A549 (cell line): Measurements from ENCODE around the gene TMEM126A. TPM values are rescaled to one million over a fixed set of nuclear protein-coding genes. Genes with fewer than 3 reads are reported as not detected.

Experiments
- ATAC-seq, 2 experiments: fragments of 200-7000 bp in 1 of 2; fragments of >200 bp in 1 of 2; cut with Nextera tagmentation in 1 of 2; cut with Tn5 transposase in 1 of 2; 3 replicates each; pipeline versions ENCODE4 v1.8.0 to v1.9.1; 2018 to 2020; ENCODE audit warnings: mild to moderate bottlenecking in 1 of 2, moderate library complexity in 1 of 2
- CTCF ChIA-PET: fragments of 300-600 bp; sonication (Branson Sonifier 250); formaldehyde crosslinking; extraction: SDS; loops from one replicate; lab custom pipeline; 2021; ENCODE audit warnings: antibody characterized with exemption, inconsistent platforms; lab: Yijun Ruan, JAX
- POLR2A ChIA-PET: fragments of 350-600 bp; formaldehyde crosslinking; extraction: SDS; loops from one replicate; lab custom pipeline; 2021; ENCODE audit warnings: antibody characterized with exemption, inconsistent platforms; lab: Yijun Ruan, JAX
- DNase-seq, 2 experiments: peaks; one replicate each; pipeline versions ENCODE4 v3.0.0 to v3.0.0-alpha.2; 2011 to 2016; ENCODE audit warnings: low read depth in 1 of 2, low spot score in 1 of 2
- FAIRE-seq: peaks from 2 replicates; lab custom pipeline; 2011; peaks lifted over from hg19 to GRCh38; lab: Jason Lieb, UNC
- H3K27ac ChIP-seq, 2 experiments: fragments of >200 bp; sonication (Bioruptor Twin); formaldehyde crosslinking; 3 replicates each; pipeline ENCODE4 v1.5.1; 2016 to 2017
- H3K4me1 ChIP-seq: fragments of >200 bp; sonication (Bioruptor Twin); formaldehyde crosslinking; 3 replicates; pipeline ENCODE4 v1.6.1; 2016
- H3K4me2 ChIP-seq: fragments of >200 bp; sonication (Bioruptor Twin); formaldehyde crosslinking; 3 replicates; pipeline ENCODE4 v1.6.1; 2016
- H3K4me3 ChIP-seq: fragments of >200 bp; sonication (Bioruptor Twin); formaldehyde crosslinking; 3 replicates; pipeline ENCODE4 v1.5.1; 2016
- H3K9me3 ChIP-seq: fragments of >200 bp; sonication (Bioruptor Twin); formaldehyde crosslinking; 3 replicates; pipeline ENCODE4 v1.6.1; 2016
- CBX8 ChIP-seq: fragments of 200-600 bp; sonication (generic); IDR thresholded peaks from 2 replicates; pipeline ENCODE4 v1.6.1; 2016
- CTCF ChIP-seq: fragments of >200 bp; sonication (Bioruptor Twin); formaldehyde crosslinking; IDR thresholded peaks from 3 replicates; pipeline ENCODE4 v1.5.1; 2016
- E2F6 ChIP-seq: IDR thresholded peaks from 2 replicates; pipeline ENCODE4 v1.6.1; 2012; ENCODE audit warnings: low read depth, borderline replicate concordance
- GATA3 ChIP-seq: IDR thresholded peaks from 2 replicates; pipeline ENCODE4 v1.6.1; 2012; ENCODE audit warnings: borderline replicate concordance
- HES2 ChIP-seq: fragments of >200 bp; sonication (Bioruptor Twin); formaldehyde crosslinking; IDR thresholded peaks from 2 replicates; pipeline ENCODE4 v1.6.1; 2016
- KDM1A ChIP-seq: fragments of 200-600 bp; sonication (generic); IDR thresholded peaks from 2 replicates; pipeline ENCODE4 v1.6.1; 2016; ENCODE audit warnings: low read depth, mild to moderate bottlenecking
- NFE2L2 ChIP-seq: fragments of 150-350 bp; conservative IDR thresholded peaks from 2 replicates; pipeline ENCODE4 v1.6.1; 2014; ENCODE audit warnings: low read length
- POLR2AphosphoS2 ChIP-seq: conservative IDR thresholded peaks from 2 replicates; pipeline ENCODE4 v1.6.1; 2012; ENCODE audit warnings: low read length, improper control_type of control experiment, inconsistent platforms
- RAD21 ChIP-seq, 2 experiments: fragments of >200 bp in 1 of 2; sonication (Bioruptor Twin) in 1 of 2; formaldehyde crosslinking in 1 of 2; IDR thresholded peaks in 1 of 2; conservative IDR thresholded peaks in 1 of 2; 2 replicates in 1 of 2; 3 replicates in 1 of 2; pipeline ENCODE4 v1.6.1; 2012 to 2018; ENCODE audit warnings: inconsistent platforms in 1 of 2
- ZNF302 ChIP-seq: fragments of 250-450 bp; sonication (Bioruptor Pico); IDR thresholded peaks from 2 replicates; pipeline ENCODE4 v1.9.0; 2021; ENCODE audit warnings: inconsistent platforms, mild to moderate bottlenecking, moderate library complexity
- ZSCAN20 ChIP-seq: fragments of 250-450 bp; sonication (Bioruptor Pico); IDR thresholded peaks from 2 replicates; pipeline ENCODE4 v1.8.0; 2022; ENCODE audit warnings: mild to moderate bottlenecking, moderate library complexity
- WGBS: methylation state at CpG from one replicate; pipeline ENCODE4 v1.1.6; 2017; ENCODE audit errors: missing lambda C conversion rate; 5-methylcytosine and 5-hydroxymethylcytosine counted together
- polyA plus RNA-seq, 4 experiments: library from polyadenylated mRNA; depleted of rRNA in 3 of 4; stranded (reverse); fragments of >200 nt; fragmentation: RNase III in 1 of 4; extraction: RNeasy Plus Mini Kit Qiagen cat#74134 plus additional on column Dnase treatment in 1 of 4; gene quantifications; 2 replicates in 3 of 4; 3 replicates in 1 of 4; pipeline ENCODE4 v1.2.3, GENCODE V29; 2011 to 2017
- TF ChIP-seq, protein P1 (sequence below): IDR thresholded peaks from 2 replicates; pipeline ENCODE4 v1.6.1; 2012

The TMEM126A gene
- polyA plus RNA-seq, 2 of the 4 experiments (the other 2 are of a cell fraction), result 74.9 to 123 TPM

DNA sequence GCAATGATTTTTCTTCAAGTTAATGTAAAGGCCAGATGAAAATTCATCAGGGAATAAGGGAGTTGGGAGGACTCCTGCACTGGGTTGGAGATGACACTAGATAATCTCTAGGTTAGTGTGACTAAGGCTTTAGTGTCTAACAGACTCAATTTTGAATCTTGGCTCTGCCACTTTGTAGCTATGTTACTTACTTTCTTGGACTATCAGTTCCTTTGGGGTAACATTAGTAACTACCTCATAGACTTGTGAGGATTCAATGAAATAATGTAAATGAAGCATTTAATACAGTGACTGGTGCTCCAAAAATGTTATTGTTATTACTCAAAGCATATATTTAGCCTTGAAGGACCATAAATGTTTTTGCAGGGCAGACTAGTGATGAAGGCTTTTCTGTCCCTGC lies 47.8 kb downstream of the TMEM126A start:
- CTCF ChIA-PET, result interaction anchor here (0.7 to 5.2 kb wide), 16 partner anchors 9 to 159 kb away, joined by 3 to 23 read pairs (median 4); partner anchors contain the start of genes CCDC83, CCDC89, CREBZF and TMEM126A
- Histone ChIP-seq H3K4me3 (no peak overlapping the region), H3K4me2 (no peak overlapping the region), H3K4me1 (peaks cover 15% of the 10 kb centered on the region), H3K9me3 (no peaks in the 10 kb centered on the region), H3K27ac (peak overlapping the region; percentile 28 to 34; a peak in 1 of 6 replicates)
- DNase-seq, result no peak
- ATAC-seq, result no peak
- TF ChIP-seq, protein P1, sequence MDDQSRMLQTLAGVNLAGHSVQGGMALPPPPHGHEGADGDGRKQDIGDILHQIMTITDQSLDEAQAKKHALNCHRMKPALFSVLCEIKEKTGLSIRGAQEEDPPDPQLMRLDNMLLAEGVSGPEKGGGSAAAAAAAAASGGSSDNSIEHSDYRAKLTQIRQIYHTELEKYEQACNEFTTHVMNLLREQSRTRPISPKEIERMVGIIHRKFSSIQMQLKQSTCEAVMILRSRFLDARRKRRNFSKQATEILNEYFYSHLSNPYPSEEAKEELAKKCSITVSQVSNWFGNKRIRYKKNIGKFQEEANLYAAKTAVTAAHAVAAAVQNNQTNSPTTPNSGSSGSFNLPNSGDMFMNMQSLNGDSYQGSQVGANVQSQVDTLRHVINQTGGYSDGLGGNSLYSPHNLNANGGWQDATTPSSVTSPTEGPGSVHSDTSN, result no peak
- no peak for TF ChIP-seq E2F6
- no peak for TF ChIP-seq CBX8
- no peak for TF ChIP-seq GATA3
- POLR2A ChIA-PET, result no interaction called here
- FAIRE-seq, result peak; percentile 13

GRCh38 chr11:85697747-85698146 lies 50.0 kb downstream of the TMEM126A start:
- WGBS, result 88% methylated on average over 2 of the region's 2 CpGs
- CTCF ChIA-PET, result interaction anchor here (0.6 to 5.2 kb wide), 5 partner anchors 11 to 157 kb away, joined by 3 to 23 read pairs (median 4); partner anchors contain the start of gene CCDC83
- ATAC-seq, result no peak

GRCh38 chr11:85698195-85698594 lies 50.4 kb downstream of the TMEM126A start:
- Histone ChIP-seq H3K27ac (no peak overlapping the region), H3K4me2 (no peak overlapping the region)
- WGBS, result 58% methylated on average over 1 of the region's 1 CpG
- POLR2A ChIA-PET, result no interaction called here
- ATAC-seq, result no peak
- TF ChIP-seq RAD21 (conservative IDR thresholded peaks at IDR 0.05 in 1 of 2, IDR thresholded peaks at IDR 0.05 in 1 of 2) (no peak), POLR2AphosphoS2 (no peak), E2F6 (no peak), NFE2L2 (no peak), ZSCAN20 (CRISPR knock-in tag) (no peak), CTCF (no peak), KDM1A (no peak), HES2 (no peak)
- TF ChIP-seq, all 56 proteins: peak for 0
- Histone ChIP-seq H3K4me1 (peaks cover 15% of the 10 kb centered on the region), H3K9me3 (no peaks in the 10 kb centered on the region), H3K4me3 (no peak overlapping the region)
- no peak for DNase-seq
- FAIRE-seq, result no peak
- CTCF ChIA-PET, result interaction anchor here (1.0 to 5.2 kb wide), 4 partner anchors 10 to 156 kb away, joined by 3 to 23 read pairs (median 4); partner anchors contain the start of gene CCDC83

More at GRCh38 chr11:85697747-85698146, 50.0 kb downstream of the TMEM126A start:
- Histone ChIP-seq H3K4me1 (peaks cover 15% of the 10 kb centered on the region), H3K27ac (no peak overlapping the region), H3K4me3 (no peak overlapping the region), H3K4me2 (no peak overlapping the region), H3K9me3 (no peaks in the 10 kb centered on the region)
- POLR2A ChIA-PET, result no interaction called here
- DNase-seq (no peak), FAIRE-seq (no peak)
- no peak for TF ChIP-seq ZNF302
